ENCODE measurements around the gene SIPA1L3.

GRCh38 chr19:38039966-38040365, 133.0 kb downstream of the SIPA1L3 start:
- TF ChIP-seq CTCF (IDR thresholded peaks at IDR 0.05) = no peak
- no peak for TF ChIP-seq POLR2A (IDR thresholded peaks at IDR 0.05)
- no peak for TF ChIP-seq POLR2AphosphoS5 (IDR thresholded peaks at IDR 0.05)

Data from breast epithelium (tissue), 3 donors.